CD4-positive, alpha-beta T cell treated with Interleukin-6 at 100 ng/mL for 8 hours (primary cell): Measurements from ENCODE around the gene CLMP.
"Not testable (repeated sequence)": the region's sequence is repeated elsewhere in the genome, so short reads cannot be mapped to it uniquely, and the experiment has no call there.

Experiments used
- DNase-seq: peaks from one replicate; pipeline ENCODE4 v3.0.0-alpha.2; 2020; ENCODE audit warnings: mixed read lengths, low spot score

CLMP gene

DNA sequence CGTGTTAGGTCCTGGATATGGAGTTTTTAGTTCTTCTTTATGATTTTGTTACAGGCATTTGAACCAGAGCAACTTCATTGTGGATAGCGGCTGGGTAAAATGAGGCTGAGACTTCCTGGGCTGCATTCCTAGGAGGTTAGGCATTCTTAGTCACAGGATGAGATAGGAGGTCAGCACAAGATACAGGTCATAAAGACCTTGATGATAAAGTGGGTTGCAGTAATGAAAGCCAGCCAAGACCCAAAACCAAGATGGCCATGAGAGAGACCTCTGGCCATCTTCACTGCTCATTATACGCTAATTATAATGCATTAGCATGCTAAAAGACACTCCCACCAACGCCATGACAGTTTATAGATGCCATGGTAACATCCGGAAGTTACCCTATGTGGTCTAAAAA lies 23.4 kb upstream of the CLMP start:
- DNase-seq, result no peak

DNA sequence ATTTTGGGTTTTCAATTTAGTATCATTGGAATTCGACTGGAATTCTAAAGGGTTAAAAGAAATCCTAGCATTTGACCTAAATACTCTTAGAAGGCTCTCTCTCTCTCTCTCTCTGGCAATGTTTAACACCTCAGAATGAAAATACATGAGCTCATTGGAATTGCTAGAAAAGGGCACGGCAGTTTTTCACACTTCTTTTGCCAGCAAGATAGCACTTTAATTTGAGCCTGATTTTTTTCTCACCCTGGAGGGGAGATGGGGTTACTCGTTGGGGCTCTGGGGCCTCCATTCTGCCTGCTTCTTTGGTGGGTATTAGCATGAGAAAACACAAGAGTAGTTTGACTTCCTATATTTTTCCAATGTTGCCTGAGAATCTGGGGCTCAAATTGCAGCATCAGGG lies 22.8 kb upstream of the CLMP start:
- DNase-seq, result no peak

DNA sequence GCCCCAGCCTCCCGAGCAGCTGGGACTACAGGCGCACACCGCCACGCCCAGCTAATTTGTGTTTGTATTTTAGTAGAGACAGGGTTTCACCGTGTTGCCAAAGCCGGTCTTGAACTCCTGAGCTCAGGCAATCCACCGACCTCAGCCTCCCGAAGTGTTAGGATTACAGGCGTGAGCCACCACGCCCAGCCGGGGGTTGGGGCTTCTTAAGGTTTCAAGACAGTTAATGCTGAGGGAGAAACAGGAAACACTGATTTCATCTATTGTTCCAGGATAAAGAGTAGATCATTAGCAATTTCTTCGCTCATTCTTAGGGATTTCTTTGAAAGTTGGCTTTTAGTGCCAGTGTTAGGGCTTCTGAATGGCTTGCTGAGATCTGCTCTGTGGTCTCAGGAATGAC lies 21.2 kb upstream of the CLMP start:
- no peak for DNase-seq

- DNase-seq, result no peak
Observed at GRCh38 chr11:123214940-123215339, 19.9 kb upstream of the CLMP start.

DNA sequence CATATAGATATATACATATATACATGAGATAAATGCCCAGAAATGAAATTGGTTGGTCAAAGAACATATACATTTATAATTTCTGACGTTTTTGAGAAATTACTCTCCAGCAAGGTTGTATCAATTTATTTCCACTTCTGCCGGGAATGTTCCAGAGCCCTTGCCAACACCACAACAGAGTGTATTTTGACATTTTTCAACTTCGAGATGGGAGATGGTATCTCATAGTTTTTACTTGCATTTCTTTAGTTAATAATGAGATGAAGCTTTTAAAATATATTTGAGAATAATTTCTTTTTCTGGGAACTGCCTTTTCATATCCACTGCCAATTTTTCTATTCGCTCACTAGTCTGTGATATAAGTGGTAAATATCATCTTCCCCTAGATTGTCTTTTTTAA lies 19.3 kb upstream of the CLMP start:
- no peak for DNase-seq

GRCh38 chr11:123213307-123213771 lies 18.3 kb upstream of the CLMP start:
- DNase-seq, result no peak

- no peak for DNase-seq
Observed at GRCh38 chr11:123212406-123212805, 17.4 kb upstream of the CLMP start.

- no peak for DNase-seq
Observed at GRCh38 chr11:123211981-123212380, 16.9 kb upstream of the CLMP start.

DNA sequence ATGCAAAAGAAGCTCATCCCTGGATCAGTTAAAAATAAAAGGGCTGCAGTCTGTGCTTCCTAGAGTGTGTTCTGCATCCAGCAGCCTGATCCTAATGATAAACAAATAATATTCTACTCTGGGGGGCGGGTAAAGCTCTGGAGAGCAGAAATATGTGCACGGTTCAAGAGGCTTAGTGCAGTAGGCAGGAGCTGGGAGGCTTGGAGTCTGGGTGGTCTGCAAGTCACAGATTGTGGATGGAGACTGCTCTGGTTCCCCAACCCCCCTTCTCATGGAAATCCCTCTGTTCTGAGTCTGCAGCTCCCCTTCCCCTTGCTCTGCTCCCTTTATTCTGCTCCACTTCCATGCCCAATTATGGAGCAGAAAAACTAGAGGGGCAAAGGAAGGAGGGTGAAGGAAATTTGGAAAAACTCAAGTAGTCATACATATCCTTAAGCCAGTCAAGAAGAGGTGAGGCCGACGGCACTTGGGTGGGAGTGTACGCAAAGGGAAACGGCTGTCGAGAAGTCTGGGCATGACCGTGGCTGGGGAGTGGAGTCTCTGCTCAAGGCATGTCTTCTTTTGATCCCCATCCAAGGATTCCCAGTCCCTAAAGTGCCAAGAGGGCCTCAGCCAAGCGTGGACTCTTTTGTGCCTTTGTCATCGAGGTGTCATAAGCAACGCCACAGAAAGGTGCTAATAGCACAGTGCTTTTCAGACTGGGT lies 16.3 kb upstream of the CLMP start:
- no peak for DNase-seq

DNA sequence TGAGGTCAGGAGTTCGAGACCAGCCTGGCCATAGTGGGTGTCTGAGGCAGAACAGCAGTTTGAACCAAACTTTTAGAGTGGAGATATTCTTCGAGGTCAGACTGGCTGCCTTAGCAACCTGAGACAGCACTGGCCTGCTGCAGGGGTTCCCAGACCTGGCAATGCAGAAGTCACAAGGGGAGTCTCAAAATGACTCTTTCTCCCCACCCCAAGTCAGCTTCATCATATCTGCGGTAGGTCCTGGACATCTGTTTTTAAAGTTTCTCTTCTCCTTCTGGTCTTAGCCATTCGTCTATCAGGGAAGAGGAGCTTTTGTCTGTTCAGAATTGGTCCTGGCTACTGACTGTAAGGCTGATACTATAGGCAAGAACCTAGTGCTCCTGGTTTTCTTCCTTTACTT lies 14.5 kb upstream of the CLMP start:
- no peak for DNase-seq

GRCh38 chr11:123206791-123207434 lies 11.9 kb upstream of the CLMP start:
- DNase-seq, result no peak

- DNase-seq, result not testable (repeated sequence)
Observed at GRCh38 chr11:123206055-123206454, 11.0 kb upstream of the CLMP start.

- no peak for DNase-seq
Observed at GRCh38 chr11:123203934-123204333, 8.9 kb upstream of the CLMP start.

DNA sequence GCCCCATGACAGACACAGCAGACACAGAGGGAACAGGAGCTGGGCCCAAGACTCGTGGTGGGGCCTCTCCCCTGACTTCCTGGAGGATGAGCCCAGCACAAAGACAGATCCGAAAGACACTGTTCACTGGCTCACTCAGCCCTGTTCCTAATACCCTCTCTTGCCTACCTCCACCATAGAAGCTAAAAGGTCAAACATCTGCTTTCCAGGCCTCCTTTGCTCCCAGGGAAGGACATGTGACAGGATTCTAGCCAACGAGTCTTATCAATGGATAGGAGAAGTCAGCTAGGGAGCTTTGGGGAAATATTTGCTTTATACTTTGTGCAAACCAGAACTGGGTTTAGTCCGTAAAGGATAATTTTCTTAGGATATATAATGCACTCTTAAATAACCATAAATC lies 8.4 kb upstream of the CLMP start:
- no peak for DNase-seq

DNA sequence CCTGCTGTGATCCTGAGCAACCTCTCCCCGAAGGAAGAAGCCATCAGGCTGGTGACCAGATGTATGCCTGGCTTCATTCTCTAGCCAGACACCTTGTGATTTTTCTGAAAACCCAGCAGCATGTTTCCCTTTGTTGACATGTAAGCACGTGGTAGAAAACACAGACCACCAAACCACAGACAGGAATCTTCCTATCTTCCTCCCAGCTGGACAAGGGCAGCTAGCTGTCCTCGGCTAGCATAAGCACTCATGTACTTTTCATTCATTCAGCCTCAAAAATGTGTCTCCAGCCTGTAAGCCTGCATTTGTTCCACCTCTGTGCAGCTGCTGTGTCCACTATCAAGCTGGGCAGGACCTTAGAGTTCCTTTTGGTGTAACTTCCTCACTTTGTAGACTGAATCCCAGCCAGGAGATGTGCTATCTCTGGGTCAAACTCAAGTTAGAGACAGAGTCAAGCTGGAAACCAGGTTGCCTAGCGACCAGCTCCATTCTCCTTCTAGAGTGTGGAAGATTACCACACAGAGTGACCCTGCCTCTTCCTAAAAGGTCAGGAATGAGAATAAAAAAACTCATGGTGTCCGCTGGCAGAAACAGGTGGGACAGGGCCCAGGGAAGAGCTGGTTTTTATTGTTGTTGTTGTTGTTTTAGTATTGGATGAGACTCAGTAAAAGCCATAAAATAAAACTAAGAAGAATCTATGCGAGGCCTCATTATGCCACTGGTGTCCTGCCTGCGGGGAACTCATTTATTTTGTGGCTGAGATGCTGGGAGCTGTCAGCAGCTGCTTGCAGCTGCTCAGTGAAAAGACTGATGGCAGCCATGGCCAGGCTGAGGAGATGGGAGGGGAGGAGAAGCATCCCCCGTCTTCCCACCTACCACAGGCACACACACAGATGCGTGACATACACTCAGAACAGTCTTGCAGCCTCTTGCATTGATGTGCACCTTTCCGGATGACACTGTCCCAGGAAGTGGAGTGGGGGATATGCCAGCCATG lies 7.4 kb upstream of the CLMP start:
- DNase-seq, result no peak

DNA sequence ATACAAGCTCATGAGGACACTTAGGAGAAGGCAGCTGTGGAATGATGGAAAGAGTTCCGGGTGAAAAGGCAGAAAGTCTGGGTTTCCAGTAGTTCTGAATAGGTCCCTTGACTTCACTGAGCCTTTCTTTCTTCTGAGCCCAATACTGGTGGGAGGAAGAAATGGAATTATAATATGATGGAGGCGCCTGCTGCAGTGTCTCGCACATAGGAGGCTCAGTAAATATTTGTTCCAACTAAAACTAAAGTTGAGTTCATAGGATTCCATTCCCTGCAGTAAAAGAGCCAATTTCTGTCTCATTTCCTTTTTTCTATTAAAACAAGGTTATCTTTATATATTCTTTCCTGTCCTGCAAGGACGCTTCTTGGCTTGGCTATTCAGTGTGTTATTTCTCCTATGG lies 5.2 kb upstream of the CLMP start:
- no peak for DNase-seq

DNA sequence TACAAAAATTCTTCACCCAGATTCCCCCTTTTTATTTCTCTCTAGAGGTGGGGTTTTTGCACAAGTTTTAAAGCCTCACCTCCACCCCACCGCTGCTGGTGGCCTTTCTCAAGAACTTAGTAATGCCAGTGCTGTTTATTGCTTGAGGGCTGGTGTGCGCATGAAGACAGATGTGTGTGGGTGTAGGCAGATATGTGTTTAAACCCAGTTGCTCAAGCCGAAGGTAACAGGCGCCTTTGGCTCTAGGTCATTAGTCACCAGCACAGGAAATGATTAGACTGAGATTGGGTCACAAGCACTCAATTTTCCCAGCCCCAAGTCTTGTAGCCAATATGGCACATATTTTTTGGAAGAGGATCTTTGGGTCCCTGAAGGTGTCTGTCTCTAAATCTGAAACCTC lies 2.7 kb upstream of the CLMP start:
- no peak for DNase-seq

DNA sequence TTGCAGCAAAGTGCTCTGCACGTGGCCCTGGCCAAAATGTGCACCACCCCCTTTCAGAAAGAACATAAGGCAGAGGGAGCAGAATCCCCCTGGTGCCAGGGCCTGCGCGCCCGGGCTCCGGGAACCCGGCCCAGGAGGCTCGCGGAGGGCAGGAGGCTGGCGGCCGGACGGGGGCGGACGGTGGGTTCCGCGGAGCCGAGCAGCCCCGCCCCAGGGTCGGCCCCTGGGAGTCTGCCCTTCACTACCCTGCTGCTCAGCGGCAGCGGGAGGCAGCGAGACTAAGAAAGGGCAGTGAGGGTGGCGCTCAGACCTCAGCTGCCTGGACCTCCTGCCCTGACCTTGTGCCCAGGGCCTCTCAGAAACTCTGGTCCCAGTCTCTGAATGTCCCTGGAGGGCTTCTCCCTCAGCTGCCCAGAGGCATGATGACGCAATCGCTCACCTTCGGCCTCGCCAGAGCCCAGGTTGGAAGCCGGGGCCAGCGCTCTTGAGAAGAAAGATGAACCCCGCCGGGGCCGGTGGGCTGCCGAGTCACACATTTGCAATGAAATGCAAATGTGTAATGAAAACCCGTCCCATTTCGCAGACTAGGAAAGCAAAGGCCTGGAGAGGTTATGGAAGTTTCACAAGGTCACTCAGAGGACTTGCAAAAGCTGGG lies 1.1 kb upstream of the CLMP start:
- DNase-seq, result no peak

GRCh38 chr11:123194337-123195187 lies 486 bp downstream of the CLMP start:
- DNase-seq, result no peak

DNA sequence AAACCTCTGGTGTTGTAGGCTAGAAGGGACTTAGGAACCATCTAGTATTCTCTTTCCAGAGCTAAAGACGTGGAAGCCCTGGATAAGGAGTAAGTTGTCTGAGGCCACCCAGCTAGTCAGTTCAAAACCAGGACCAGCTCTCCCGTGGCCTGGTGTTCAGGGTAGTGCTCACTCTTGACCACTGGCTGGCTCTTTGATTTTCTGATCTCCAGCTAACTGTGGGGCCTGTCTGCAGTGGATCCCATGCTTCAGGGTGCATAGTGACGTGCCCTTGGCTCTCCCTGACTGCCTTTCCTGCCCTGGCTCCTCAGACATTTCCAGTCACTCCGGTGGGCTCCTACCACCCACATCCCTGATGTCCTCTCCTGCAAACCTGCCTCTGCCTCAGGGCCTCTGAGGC lies 1.3 kb downstream of the CLMP start:
- DNase-seq, result no peak

DNA sequence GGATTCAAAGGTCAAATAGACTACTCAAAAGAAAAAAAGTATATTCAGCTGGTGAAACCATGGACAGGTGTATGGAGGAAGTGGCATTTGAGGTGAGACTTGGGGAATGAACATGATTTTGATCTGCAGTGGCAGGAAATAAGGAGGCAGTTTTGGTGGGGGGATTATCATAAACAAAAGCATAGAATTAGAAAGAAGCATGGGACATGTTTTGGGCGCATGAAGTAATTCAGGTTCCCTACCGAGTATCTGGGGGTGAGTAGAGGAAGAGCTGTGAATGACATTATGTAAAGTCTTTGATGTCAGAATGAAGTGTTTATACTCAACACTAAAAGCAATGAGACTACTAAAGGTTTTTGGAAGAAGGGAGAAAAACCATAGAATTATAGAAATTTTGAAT lies 3.1 kb downstream of the CLMP start:
- no peak for DNase-seq
